Suprapubic skin (tissue), 4 donors: Measurements from ENCODE around the gene PSMD3. TPM values are rescaled to one million over a fixed set of nuclear protein-coding genes. Genes with fewer than 3 reads are reported as not detected.

Source experiments
- DNase-seq, 2 donors: peaks; one replicate each; pipeline ENCODE4 v3.0.0-alpha.2; 2019; ENCODE audit warnings: low spot score in 2 of 2
- H3K27ac ChIP-seq: fragments of 200-600 bp; sonication (generic); one replicate; pipeline ENCODE4 v1.5.1; 2019
- H3K27me3 ChIP-seq: fragments of 200-600 bp; sonication (generic); one replicate; pipeline ENCODE4 v1.5.1; 2019
- H3K36me3 ChIP-seq: fragments of 200-600 bp; sonication (generic); one replicate; pipeline ENCODE4 v1.5.1; 2019
- H3K4me1 ChIP-seq: fragments of 200-600 bp; sonication (generic); one replicate; pipeline ENCODE4 v1.5.1; 2019
- H3K4me3 ChIP-seq: fragments of 200-600 bp; sonication (generic); one replicate; pipeline ENCODE4 v1.5.1; 2019; ENCODE audit warnings: mild to moderate bottlenecking
- H3K9me3 ChIP-seq: fragments of 200-600 bp; sonication (generic); one replicate; pipeline ENCODE4 v1.5.1; 2019
- EP300 ChIP-seq: sonication (generic); formaldehyde crosslinking; IDR thresholded peaks from one replicate; pipeline ENCODE4 v1.6.1; 2017; ENCODE audit warnings: antibody characterized with exemption
- POLR2A ChIP-seq, 2 donors: fragments of 450-650 bp; IDR thresholded peaks; one replicate each; pipeline ENCODE4 v1.6.1; 2017; ENCODE audit warnings: antibody characterized with exemption in 2 of 2, mild to moderate bottlenecking in 2 of 2, moderate library complexity in 2 of 2
- POLR2AphosphoS5 ChIP-seq, 3 donors: sonication (generic); formaldehyde crosslinking; IDR thresholded peaks; one replicate each; pipeline ENCODE4 v1.6.1; 2017; ENCODE audit warnings: antibody characterized with exemption in 3 of 3
- WGBS: methylation state at CpG from one replicate; pipeline ENCODE4 v1.1.5; 2018; 5-methylcytosine and 5-hydroxymethylcytosine counted together
- total RNA-seq, 4 donors: library from RNA; depleted of rRNA; stranded (reverse); fragments of >200 nt; gene quantifications; one replicate each; pipeline ENCODE4 v1.1.0, GENCODE V29; 2016
- TF ChIP-seq, protein P1 (sequence below), 2 donors: fragments of 200-600 bp in 1 of 2; fragments of 450-650 bp in 1 of 2; sonication (generic) in 1 of 2; IDR thresholded peaks; one replicate each; pipeline ENCODE4 v1.5.1; 2016 to 2019; ENCODE audit warnings: antibody characterized with exemption in 2 of 2, mild to moderate bottlenecking in 1 of 2, moderate library complexity in 1 of 2

The PSMD3 gene
- total RNA-seq, 4 donors from 2014 or later = 82.8 to 118 (median 104) TPM

DNA sequence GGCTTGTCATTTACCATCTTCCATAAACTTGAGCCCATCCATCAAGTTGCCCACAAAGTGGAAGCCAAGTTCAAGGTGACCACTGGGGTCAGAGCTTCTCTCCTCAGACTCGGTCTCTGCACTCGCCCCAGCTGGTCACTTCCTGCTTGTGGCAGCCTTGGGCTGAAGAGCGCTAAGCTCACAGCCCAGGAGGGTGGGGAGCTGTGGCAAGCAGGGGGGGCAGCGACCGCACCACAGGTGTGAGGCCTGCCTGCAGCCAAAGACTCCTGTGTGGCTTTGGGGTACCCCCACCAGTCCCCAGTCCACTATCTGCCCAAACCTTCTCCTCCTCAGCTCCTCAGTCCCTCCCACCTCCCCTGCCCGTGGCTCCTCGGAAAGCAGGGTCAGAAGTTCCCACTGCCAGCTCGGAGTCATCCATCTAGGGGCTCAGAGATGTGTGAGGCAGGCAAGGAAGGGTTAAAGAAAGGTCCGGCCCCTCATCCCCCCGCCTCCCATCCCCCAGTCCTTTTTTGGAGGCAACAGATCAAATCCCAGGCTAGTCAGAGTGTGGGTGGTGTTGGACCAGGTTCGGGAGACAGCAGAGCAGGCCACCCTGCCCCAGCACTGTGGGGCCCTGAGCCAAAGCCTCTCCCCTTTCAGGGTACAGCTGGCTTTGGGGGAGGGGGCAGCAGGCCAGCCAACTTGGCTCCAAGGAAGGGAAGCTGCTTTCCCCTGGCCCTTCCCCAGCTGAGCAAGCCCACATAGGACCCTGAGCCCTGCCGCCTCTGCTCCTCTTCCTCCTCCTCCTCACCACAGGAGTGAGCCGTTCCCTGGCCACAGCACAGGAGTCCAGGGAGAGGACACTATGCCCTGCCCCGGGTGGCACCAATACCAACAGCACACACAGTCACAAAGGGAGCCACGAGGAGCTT is 37.9 kb downstream of the PSMD3 start:
- no peak for DNase-seq
- H3K4me1 ChIP-seq = peaks cover 24% of the 10 kb centered on the region

DNA sequence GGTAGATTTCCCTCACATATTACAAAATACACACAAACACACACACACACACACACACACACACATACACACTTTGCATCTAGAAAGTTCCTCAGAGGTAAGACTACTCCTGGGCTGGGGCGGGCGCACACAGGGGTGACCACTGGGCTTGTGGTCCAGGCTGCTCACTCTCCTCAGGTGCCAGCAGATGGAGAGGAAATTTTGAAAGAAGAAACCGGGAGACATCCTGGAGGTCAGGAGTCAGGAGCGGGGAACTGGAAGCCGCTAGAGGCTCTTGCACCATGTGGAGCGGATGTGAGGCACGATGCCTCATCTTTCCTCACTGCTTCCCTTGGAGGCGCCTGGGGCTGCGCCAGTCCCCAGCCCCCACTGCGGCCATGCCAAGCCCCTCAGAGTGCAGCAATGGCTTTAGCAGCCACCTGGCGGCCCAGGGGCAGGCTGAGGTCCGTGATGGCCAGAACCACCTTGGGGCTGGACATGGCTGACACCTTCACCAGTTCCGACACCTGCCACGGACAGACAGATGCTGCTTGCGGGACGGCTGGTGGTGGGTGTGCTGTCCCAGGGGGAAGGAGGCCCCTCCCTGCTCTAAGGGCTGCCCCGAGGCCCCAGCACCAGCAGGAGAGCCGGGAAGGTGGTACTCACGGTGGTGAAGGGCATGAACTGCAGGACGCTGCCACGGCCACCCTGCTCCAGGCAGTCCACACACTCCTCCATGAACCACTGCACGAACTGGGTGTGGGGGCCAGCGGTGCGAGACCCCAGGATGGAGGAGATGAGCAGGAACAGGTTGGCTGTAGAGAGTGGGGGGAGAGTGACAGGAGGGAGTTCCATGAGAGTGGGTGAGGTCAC is 38.8 kb downstream of the PSMD3 start:
- Histone ChIP-seq H3K27ac (no peak overlapping the region), H3K27me3 (no peaks in the 10 kb centered on the region), H3K4me3 (no peak overlapping the region), H3K36me3 (peaks cover 48% of the 10 kb centered on the region), H3K4me1 (peaks cover 15% of the 10 kb centered on the region), H3K9me3 (no peaks in the 10 kb centered on the region)
- 85% methylated on average over 15 of the region's 24 CpGs for WGBS
- TF ChIP-seq POLR2AphosphoS5 (IDR thresholded peaks at IDR 0.05) (no peak), POLR2A (IDR thresholded peaks at IDR 0.05) (no peak)
- DNase-seq = no peak

More for the DNA sequence above, 37.9 kb downstream of the PSMD3 start:
- Histone ChIP-seq H3K27me3 (no peaks in the 10 kb centered on the region), H3K9me3 (no peaks in the 10 kb centered on the region), H3K4me3 (no peak overlapping the region), H3K36me3 (peaks cover 43% of the 10 kb centered on the region), H3K27ac (no peak overlapping the region)
- WGBS = 34% methylated on average over 11 of the region's 15 CpGs
- no peak for TF ChIP-seq POLR2A (IDR thresholded peaks at IDR 0.05)
- no peak for TF ChIP-seq EP300
- TF ChIP-seq POLR2AphosphoS5 (IDR thresholded peaks at IDR 0.05) = no peak
- TF ChIP-seq, protein P1, sequence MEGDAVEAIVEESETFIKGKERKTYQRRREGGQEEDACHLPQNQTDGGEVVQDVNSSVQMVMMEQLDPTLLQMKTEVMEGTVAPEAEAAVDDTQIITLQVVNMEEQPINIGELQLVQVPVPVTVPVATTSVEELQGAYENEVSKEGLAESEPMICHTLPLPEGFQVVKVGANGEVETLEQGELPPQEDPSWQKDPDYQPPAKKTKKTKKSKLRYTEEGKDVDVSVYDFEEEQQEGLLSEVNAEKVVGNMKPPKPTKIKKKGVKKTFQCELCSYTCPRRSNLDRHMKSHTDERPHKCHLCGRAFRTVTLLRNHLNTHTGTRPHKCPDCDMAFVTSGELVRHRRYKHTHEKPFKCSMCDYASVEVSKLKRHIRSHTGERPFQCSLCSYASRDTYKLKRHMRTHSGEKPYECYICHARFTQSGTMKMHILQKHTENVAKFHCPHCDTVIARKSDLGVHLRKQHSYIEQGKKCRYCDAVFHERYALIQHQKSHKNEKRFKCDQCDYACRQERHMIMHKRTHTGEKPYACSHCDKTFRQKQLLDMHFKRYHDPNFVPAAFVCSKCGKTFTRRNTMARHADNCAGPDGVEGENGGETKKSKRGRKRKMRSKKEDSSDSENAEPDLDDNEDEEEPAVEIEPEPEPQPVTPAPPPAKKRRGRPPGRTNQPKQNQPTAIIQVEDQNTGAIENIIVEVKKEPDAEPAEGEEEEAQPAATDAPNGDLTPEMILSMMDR (IDR thresholded peaks at IDR 0.05) = no peak

DNA sequence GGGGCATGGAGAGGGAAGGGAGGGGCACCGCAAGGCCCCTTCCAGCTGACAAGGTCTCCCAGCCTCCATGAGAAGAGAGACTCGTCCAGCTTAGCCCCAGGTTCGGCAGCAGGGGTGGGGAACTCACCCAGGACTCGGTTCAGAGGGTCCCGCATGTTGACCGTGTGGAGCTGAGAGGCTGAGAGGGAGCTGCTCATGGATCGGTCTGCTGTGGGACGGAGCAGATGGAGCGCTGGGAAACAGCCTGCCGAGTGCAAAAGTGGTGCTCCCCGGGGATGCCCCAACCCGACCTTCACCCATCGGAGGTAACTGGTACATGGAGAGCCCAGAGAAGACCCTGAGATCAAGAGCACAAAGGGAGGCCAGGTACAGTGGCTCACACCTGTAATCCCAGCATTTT is 39.5 kb downstream of the PSMD3 start:
- WGBS = 90% methylated on average over 13 of the region's 13 CpGs
- no peak for TF ChIP-seq EP300
- TF ChIP-seq POLR2AphosphoS5 (IDR thresholded peaks at IDR 0.05) = no peak
- TF ChIP-seq, protein P1 (IDR thresholded peaks at IDR 0.05) = no peak
- TF ChIP-seq POLR2A (IDR thresholded peaks at IDR 0.05) = no peak
- Histone ChIP-seq H3K27ac (no peak overlapping the region), H3K4me1 (peaks cover 11% of the 10 kb centered on the region), H3K9me3 (no peaks in the 10 kb centered on the region), H3K27me3 (no peaks in the 10 kb centered on the region), H3K36me3 (peaks cover 52% of the 10 kb centered on the region), H3K4me3 (no peak overlapping the region)
- DNase-seq = no peak

DNA sequence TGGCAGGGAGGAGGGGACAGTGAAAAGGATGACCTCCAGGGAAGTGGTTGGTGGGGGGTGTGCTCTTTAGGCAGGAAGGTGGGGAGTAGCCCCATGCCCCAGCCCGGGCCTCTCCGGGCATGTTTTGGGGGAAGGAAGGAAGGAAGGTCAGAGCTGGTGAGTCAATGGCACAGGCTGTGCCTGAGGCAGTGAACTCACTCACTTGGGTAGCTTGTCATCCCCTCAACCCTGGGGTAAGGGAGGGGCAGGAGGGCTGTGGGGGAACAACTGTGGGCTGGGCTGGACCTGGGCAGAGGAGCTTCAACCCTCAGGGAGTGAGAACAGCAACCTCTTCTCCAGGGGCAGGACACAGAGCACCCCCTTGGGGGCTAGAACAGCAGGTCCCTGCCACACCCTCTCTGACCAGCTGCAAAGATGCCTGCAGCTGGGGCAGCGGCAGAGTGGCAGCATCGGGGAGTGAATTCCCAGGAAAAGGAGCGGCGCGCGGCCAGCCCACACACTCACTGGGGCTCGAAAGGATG is 40.9 kb downstream of the PSMD3 start:
- Histone ChIP-seq H3K9me3 (no peaks in the 10 kb centered on the region), H3K27me3 (no peaks in the 10 kb centered on the region), H3K4me1 (peaks cover 19% of the 10 kb centered on the region), H3K27ac (no peak overlapping the region), H3K36me3 (peaks cover 62% of the 10 kb centered on the region), H3K4me3 (no peak overlapping the region)
- TF ChIP-seq POLR2AphosphoS5 (IDR thresholded peaks at IDR 0.05) = no peak
- no peak for TF ChIP-seq EP300
- TF ChIP-seq, protein P1 (IDR thresholded peaks at IDR 0.05) = no peak
- TF ChIP-seq POLR2A (IDR thresholded peaks at IDR 0.05) = no peak
- no peak for DNase-seq
- WGBS = 44% methylated on average over 3 of the region's 9 CpGs

DNA sequence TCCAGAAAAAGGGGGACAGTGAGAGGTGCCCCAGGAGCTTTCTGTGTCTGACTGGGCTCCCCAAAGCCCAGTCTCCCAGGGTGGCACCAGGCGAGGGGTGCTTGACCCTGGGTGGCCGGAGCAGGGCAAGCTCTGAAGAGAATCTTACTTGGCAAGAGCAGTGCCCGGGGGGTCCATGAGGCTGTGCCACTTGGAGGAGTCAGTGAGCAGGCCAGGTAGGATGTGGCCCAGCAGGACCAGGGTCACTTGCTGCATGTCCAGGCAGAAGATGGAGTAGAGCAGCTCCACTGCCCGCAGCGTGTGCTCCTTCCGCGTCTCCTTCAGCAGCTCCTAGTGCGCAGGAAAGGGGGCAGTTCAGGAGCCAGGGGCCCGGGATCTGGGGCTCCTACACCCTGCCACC is 41.9 kb downstream of the PSMD3 start:
- 96% methylated on average over 3 of the region's 9 CpGs for WGBS
- peaks cover 26% of the 10 kb centered on the region for H3K4me1 ChIP-seq
- H3K27me3 ChIP-seq = no peaks in the 10 kb centered on the region
- no peak for TF ChIP-seq POLR2AphosphoS5 (IDR thresholded peaks at IDR 0.05)
- no peak for TF ChIP-seq EP300
- TF ChIP-seq, protein P1 (IDR thresholded peaks at IDR 0.05) = no peak
- TF ChIP-seq POLR2A (IDR thresholded peaks at IDR 0.05) = no peak
- H3K27ac ChIP-seq = no peak overlapping the region
- peaks cover 62% of the 10 kb centered on the region for H3K36me3 ChIP-seq
- H3K9me3 ChIP-seq = no peaks in the 10 kb centered on the region
- no peak for DNase-seq
- no peak overlapping the region for H3K4me3 ChIP-seq
